AG04450 (cell line): ENCODE results near the gene PPP1R15B. TPM values are rescaled to one million over a fixed set of nuclear protein-coding genes. Genes with fewer than 3 reads are reported as not detected.

Source experiments
- CTCF ChIA-PET: fragments of 300-600, 350-600 bp; formaldehyde crosslinking; extraction: SDS; loops from one replicate; lab custom pipeline; 2022; ENCODE audit warnings: antibody characterized with exemption, inconsistent platforms; lab: Charles Lee
- POLR2A ChIA-PET: fragments of 350-600 bp; formaldehyde crosslinking; extraction: SDS; loops from one replicate; lab custom pipeline; 2021; ENCODE audit warnings: antibody characterized with exemption, inconsistent platforms; lab: Yijun Ruan, JAX
- DNase-seq: peaks from one replicate; pipeline ENCODE4 v3.0.0-alpha.2; 2011; ENCODE audit warnings: low read depth, low spot score
- H3K27ac ChIP-seq: one replicate; pipeline ENCODE4 v1.5.1; 2012; ENCODE audit warnings: low read depth, low read length, control low read depth
- H3K27me3 ChIP-seq: one replicate; pipeline ENCODE4 v1.6.0; 2012; ENCODE audit warnings: low read length; ENCODE audit not compliant: control insufficient read depth, insufficient read depth
- H3K4me3 ChIP-seq: 2 replicates; pipeline ENCODE4 v1.5.1; 2011; ENCODE audit warnings: mild to moderate bottlenecking, low read depth, low read length, control low read depth
- H3K9me3 ChIP-seq: 2 replicates; pipeline ENCODE4 v1.5.1; 2012; ENCODE audit warnings: low read length; ENCODE audit not compliant: control insufficient read depth, insufficient read depth
- CTCF ChIP-seq: IDR thresholded peaks from 2 replicates; pipeline ENCODE4 v1.5.1; 2011; ENCODE audit warnings: low read depth, low read length, control low read depth, inconsistent platforms
- polyA plus RNA-seq: library from polyadenylated mRNA; depleted of rRNA; stranded (reverse); fragments of >200 nt; gene quantifications from 2 replicates; pipeline ENCODE4 v1.2.3, GENCODE V29; 2011

The PPP1R15B gene
- polyA plus RNA-seq, 1 experiment: 28.4 TPM

DNA sequence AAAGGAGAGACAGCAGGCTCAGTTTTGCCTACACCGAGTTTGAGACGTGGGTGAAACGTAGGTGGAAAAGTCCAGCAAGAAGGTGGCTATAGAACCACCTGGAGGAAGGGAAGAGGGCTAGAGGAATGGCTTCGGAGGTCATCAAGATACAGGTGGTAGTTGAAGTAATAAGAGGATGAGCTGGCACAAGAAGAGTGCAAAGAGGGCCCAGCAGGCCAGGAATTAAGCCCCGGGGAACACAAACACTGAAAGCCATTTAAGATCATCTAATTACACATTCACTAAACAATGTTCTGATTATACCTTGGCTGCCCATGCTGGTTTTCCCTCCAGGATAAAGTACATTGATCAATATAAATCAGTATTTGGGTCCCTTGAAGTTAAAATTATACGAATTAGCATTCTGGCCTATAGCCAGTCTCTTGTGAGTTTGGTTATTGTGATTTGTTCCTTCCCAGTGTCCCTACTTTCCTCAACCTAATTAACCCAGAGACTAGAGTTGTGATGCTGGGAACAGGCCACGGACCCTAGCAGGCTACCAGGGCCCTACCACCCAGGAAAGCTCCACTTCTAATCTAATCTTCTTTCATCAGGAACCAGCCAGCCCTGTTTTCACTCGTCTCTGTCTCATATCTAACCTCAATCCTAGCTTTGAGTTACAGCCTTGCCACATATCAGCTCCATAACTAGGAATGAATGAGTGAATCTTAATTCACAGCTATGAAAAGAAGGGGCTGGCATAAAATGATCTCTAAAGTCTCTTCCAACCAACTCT, 26.4 kb upstream of the PPP1R15B start:
- CTCF ChIA-PET: interaction anchor here (0.7 to 15.0 kb wide), 5 partner anchors 8 to 62 kb away, joined by 4 to 483 read pairs (median 5); partner anchors contain the start of gene PIK3C2B
- no peak for DNase-seq
- TF ChIP-seq CTCF: no peak
- peaks cover 2% of the 10 kb centered on the region for H3K27me3 ChIP-seq
- POLR2A ChIA-PET: interaction anchor here (1.0 to 1.4 kb wide), 3 partner anchors 10 to 78 kb away, joined by 3 to 4 read pairs (median 3); partner anchors contain the start of gene MDM4
- H3K4me3 ChIP-seq: no peak overlapping the region
- H3K9me3 ChIP-seq: no peaks in the 10 kb centered on the region
- peak overlapping the region; percentile 43 for H3K27ac ChIP-seq

DNA sequence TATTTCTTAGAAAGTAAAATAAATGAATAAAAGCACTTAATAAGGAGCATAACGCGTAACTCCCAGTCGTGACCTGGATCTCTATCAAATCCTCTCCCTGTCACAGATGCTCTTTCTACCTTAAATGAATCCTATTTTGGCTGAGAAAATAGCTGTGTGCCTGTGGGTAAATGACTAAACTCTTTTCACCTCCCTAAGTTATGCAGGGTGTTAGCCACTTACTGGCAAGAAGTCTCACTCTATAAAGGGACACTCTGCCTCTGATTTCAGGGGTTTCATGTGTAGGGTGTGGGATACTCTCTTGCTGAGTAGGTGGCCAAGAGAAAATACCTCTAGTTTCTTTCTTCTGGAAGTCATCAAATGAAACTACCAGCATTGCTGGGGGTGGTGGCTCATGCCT, 24.3 kb upstream of the PPP1R15B start:
- DNase-seq: no peak
- ChIA-PET POLR2A (interaction anchor here (0.6 to 1.2 kb wide), 2 partner anchors 18 to 58 kb away, joined by 3 to 4 read pairs; no protein-coding TSS in a partner anchor), CTCF (interaction anchor here (0.9 to 9.4 kb wide), 7 partner anchors 10 to 371 kb away, joined by 3 to 175 read pairs (median 4); no protein-coding TSS in a partner anchor)
- no peaks in the 10 kb centered on the region for H3K9me3 ChIP-seq
- H3K27ac ChIP-seq: no peak overlapping the region
- TF ChIP-seq CTCF: no peak
- peaks cover 2% of the 10 kb centered on the region for H3K27me3 ChIP-seq
- no peak overlapping the region for H3K4me3 ChIP-seq

DNA sequence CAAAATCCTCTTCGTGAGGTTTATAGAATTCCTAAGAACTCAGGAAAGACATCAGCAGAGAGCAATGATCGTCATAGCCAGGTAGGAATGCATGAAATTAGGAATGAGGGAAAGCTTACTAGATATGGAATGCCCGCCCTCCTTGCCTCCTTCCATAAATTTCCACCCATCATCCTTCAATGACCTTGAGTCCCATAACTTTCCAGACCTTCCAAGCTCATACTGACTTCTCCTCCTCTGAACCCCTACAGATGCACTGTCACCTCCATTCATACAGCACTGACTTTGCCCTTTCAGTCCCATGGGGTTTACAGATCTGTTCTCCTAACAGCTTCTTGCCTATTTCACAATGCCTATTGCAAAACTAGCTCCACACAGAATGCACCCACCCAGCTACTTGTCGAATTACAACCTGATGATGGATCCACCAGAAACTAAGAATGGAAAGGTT, 23.8 kb upstream of the PPP1R15B start:
- CTCF ChIA-PET: interaction anchor here (0.9 to 9.4 kb wide), 7 partner anchors 11 to 371 kb away, joined by 3 to 175 read pairs (median 4); no protein-coding TSS in a partner anchor
- Histone ChIP-seq H3K4me3 (no peak overlapping the region), H3K27me3 (peaks cover 2% of the 10 kb centered on the region), H3K27ac (no peak overlapping the region), H3K9me3 (no peaks in the 10 kb centered on the region)
- no peak for DNase-seq
- POLR2A ChIA-PET: interaction anchor here (0.6 to 1.2 kb wide), 2 partner anchors 18 to 58 kb away, joined by 3 to 4 read pairs; no protein-coding TSS in a partner anchor
- TF ChIP-seq CTCF: no peak

DNA sequence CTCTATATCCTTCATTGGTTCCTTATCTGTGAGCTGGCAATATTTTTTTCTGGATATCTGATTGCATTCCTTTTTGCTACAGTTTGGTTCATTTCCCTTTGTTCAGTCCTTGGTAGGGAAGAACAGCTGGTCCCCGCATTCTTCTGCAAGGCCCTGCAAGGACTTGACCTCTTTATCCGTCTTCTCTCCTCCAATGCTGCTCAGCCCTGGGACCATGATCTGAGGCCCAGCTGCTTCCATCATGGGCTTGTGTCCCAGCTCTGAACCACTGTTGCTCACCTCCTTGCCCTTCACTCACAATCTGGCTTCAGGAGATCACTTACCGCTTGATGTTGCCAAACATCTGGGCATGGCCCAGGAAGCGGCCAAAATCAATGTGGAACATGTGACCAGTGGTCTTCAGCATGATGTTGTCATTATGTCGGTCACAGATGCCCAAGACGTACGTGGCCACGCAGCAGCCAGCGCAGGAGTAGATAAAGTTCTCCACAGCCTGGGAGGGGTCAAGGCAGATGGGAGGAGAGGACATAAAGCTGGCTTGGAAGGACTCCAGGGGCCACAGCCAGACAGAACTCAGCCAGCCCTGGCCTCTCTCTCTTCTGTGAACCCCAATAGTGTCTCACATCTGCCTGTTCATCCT, 22.6 kb upstream of the PPP1R15B start:
- POLR2A ChIA-PET: no interaction called here

More for the DNA sequence above, 22.6 kb upstream of the PPP1R15B start:
- DNase-seq: no peak
- Histone ChIP-seq H3K27me3 (peaks cover 2% of the 10 kb centered on the region), H3K4me3 (no peak overlapping the region), H3K27ac (no peak overlapping the region), H3K9me3 (no peaks in the 10 kb centered on the region)
- no peak for TF ChIP-seq CTCF
- CTCF ChIA-PET: interaction anchor here (3.6 to 9.4 kb wide), 2 partner anchors 12 to 72 kb away, joined by 17 to 175 read pairs; no protein-coding TSS in a partner anchor
